ENCODE measurements around the gene THSD4.

The THSD4 gene

GRCh38 chr15:71679223-71679792 lies 564.0 kb downstream of the THSD4 start:
- no peak for DNase-seq (ENCODE audit: extremely low spot score)
- ChIA-PET CTCF (no interaction called here), POLR2A (no interaction called here)
- no peak for TF ChIP-seq CTCF (IDR thresholded peaks at IDR 0.05; ENCODE audit: control extremely low read depth, extremely low read depth, low read depth, missing control alignments)

- DNase-seq (ENCODE audit: extremely low spot score), result no peak
- ChIA-PET CTCF (no interaction called here), POLR2A (no interaction called here)
- no peak for TF ChIP-seq CTCF (IDR thresholded peaks at IDR 0.05; ENCODE audit: control extremely low read depth, extremely low read depth, low read depth, missing control alignments)
Measured at GRCh38 chr15:71679793-71680353, 564.6 kb downstream of the THSD4 start.

GRCh38 chr15:71682001-71682400 lies 566.7 kb downstream of the THSD4 start:
- DNase-seq (ENCODE audit: extremely low spot score), result no peak
- POLR2A ChIA-PET, result no interaction called here
- CTCF ChIA-PET, result no interaction called here
- TF ChIP-seq CTCF (IDR thresholded peaks at IDR 0.05; ENCODE audit: control extremely low read depth, extremely low read depth, low read depth, missing control alignments), result no peak

- TF ChIP-seq CTCF (IDR thresholded peaks at IDR 0.05; ENCODE audit: control extremely low read depth, extremely low read depth, low read depth, missing control alignments), result no peak
- ChIA-PET POLR2A (no interaction called here), CTCF (no interaction called here)
- no peak for DNase-seq (ENCODE audit: extremely low spot score)
Measured at GRCh38 chr15:71683411-71684274, 568.4 kb downstream of the THSD4 start.

- ChIA-PET POLR2A (no interaction called here), CTCF (no interaction called here)
- no peak for TF ChIP-seq CTCF (IDR thresholded peaks at IDR 0.05; ENCODE audit: control extremely low read depth, extremely low read depth, low read depth, missing control alignments)
Measured at GRCh38 chr15:71685420-71685993, 570.2 kb downstream of the THSD4 start.

GRCh38 chr15:71686221-71687050 lies 571.2 kb downstream of the THSD4 start:
- TF ChIP-seq CTCF (IDR thresholded peaks at IDR 0.05; ENCODE audit: control extremely low read depth, extremely low read depth, low read depth, missing control alignments), result no peak
- ChIA-PET POLR2A (no interaction called here), CTCF (no interaction called here)
- no peak for DNase-seq (ENCODE audit: extremely low spot score)

More at GRCh38 chr15:71685420-71685993, 570.2 kb downstream of the THSD4 start:
- no peak for DNase-seq (ENCODE audit: extremely low spot score)

Data from GM10248 (cell line).